WTC11 (cell line): ENCODE results near the gene MECP2.

Experiments
- E2F5 ChIP-seq: sonication (generic); formaldehyde crosslinking; IDR thresholded peaks from 2 replicates; pipeline ENCODE4 v1.8.1; 2022; ENCODE audit warnings: mild to moderate bottlenecking, moderate library complexity, missing genetic modification reagents
- FOXK1 ChIP-seq: sonication (generic); formaldehyde crosslinking; IDR thresholded peaks from 2 replicates; pipeline ENCODE4 v1.8.0; 2022; ENCODE audit warnings: mild to moderate bottlenecking, moderate library complexity, missing genetic modification reagents
- MAX ChIP-seq: sonication (generic); formaldehyde crosslinking; IDR thresholded peaks from 2 replicates; pipeline ENCODE4 v1.8.0; 2022; ENCODE audit warnings: mild to moderate bottlenecking, missing genetic modification reagents
- OVOL2 ChIP-seq: fragments of 250-450 bp; sonication (Bioruptor Pico); IDR thresholded peaks from 2 replicates; pipeline ENCODE4 v1.9.0; 2021; ENCODE audit warnings: mild to moderate bottlenecking, borderline replicate concordance
- TCF7 ChIP-seq: sonication (generic); formaldehyde crosslinking; IDR thresholded peaks from 2 replicates; pipeline ENCODE4 v1.8.0; 2022; ENCODE audit warnings: mild to moderate bottlenecking, low read depth, missing genetic modification reagents, moderate library complexity
- ZNF121 ChIP-seq: sonication (generic); formaldehyde crosslinking; IDR thresholded peaks from 2 replicates; pipeline ENCODE4 v1.8.0; 2023; ENCODE audit warnings: missing genetic modification reagents
- TF ChIP-seq, protein P1 (sequence below): fragments of 200-600 bp; IDR thresholded peaks from 2 replicates; pipeline ENCODE4 v1.8.0; 2022; ENCODE audit warnings: antibody characterized with exemption
- TF ChIP-seq, protein P2 (sequence below): sonication (generic); formaldehyde crosslinking; IDR thresholded peaks from 2 replicates; pipeline ENCODE4 v1.8.1; 2022; ENCODE audit warnings: missing genetic modification reagents, borderline replicate concordance
- TF ChIP-seq, protein P3 (sequence below): sonication (generic); formaldehyde crosslinking; IDR thresholded peaks from 2 replicates; pipeline ENCODE4 v1.8.0; 2023; ENCODE audit warnings: missing genetic modification reagents

DNA sequence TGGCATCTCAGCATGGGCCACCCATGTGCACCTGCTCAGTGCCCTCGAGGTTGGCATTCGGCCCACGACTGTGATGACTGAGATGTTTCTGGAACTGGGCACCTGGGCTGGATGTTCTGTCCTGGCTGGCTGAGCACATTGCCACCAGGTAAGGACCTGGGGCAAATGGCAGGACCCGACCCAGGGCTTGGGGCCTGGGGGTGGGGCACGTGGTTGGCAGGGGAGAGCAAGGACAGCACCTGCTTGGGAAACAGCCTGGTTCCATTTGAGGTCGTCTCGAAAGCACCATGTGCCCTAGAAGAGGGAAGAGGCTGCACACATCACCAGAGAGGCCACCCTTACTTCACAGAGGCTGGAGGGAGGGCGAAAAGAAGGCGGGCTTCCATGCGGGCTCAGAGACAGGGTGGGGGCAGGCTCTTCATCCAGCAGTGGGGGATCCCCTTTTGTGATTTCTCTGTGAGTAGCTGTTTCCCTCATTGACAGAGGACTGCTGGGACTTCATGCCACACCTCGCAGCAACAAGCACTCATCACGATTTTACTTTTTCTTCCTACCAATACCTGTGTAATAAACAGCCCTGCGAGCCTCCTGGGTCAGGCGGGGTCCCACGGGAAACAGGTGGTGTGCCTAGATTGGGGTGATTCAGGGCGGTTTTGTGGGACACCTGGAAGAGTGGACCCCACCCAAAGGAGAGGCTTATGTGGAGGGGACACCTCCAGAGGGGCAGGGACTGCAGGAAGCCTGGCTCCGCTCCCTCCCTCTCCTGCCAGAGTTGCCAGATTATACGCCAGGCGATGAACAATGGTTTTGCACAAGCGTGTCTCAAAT lies 113.0 kb downstream of the MECP2 start:
- TF ChIP-seq, protein P1, sequence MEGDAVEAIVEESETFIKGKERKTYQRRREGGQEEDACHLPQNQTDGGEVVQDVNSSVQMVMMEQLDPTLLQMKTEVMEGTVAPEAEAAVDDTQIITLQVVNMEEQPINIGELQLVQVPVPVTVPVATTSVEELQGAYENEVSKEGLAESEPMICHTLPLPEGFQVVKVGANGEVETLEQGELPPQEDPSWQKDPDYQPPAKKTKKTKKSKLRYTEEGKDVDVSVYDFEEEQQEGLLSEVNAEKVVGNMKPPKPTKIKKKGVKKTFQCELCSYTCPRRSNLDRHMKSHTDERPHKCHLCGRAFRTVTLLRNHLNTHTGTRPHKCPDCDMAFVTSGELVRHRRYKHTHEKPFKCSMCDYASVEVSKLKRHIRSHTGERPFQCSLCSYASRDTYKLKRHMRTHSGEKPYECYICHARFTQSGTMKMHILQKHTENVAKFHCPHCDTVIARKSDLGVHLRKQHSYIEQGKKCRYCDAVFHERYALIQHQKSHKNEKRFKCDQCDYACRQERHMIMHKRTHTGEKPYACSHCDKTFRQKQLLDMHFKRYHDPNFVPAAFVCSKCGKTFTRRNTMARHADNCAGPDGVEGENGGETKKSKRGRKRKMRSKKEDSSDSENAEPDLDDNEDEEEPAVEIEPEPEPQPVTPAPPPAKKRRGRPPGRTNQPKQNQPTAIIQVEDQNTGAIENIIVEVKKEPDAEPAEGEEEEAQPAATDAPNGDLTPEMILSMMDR: no peak
- TF ChIP-seq MAX (CRISPR knock-in tag) (no peak), ZNF121 (CRISPR knock-in tag) (no peak), E2F5 (CRISPR knock-in tag) (no peak), FOXK1 (CRISPR knock-in tag) (no peak), OVOL2 (CRISPR knock-in tag) (no peak), TCF7 (CRISPR knock-in tag) (no peak)
- TF ChIP-seq, protein P2, sequence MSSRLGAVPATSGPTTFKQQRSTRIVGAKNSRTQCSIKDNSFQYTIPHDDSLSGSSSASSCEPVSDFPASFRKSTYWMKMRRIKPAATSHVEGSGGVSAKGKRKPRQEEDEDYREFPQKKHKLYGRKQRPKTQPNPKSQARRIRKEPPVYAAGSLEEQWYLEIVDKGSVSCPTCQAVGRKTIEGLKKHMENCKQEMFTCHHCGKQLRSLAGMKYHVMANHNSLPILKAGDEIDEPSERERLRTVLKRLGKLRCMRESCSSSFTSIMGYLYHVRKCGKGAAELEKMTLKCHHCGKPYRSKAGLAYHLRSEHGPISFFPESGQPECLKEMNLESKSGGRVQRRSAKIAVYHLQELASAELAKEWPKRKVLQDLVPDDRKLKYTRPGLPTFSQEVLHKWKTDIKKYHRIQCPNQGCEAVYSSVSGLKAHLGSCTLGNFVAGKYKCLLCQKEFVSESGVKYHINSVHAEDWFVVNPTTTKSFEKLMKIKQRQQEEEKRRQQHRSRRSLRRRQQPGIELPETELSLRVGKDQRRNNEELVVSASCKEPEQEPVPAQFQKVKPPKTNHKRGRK (CRISPR knock-in tag): no peak
- TF ChIP-seq, protein P3, sequence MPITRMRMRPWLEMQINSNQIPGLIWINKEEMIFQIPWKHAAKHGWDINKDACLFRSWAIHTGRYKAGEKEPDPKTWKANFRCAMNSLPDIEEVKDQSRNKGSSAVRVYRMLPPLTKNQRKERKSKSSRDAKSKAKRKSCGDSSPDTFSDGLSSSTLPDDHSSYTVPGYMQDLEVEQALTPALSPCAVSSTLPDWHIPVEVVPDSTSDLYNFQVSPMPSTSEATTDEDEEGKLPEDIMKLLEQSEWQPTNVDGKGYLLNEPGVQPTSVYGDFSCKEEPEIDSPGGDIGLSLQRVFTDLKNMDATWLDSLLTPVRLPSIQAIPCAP: no peak
